ENCODE data around the gene AFF2.

AFF2 gene

DNA sequence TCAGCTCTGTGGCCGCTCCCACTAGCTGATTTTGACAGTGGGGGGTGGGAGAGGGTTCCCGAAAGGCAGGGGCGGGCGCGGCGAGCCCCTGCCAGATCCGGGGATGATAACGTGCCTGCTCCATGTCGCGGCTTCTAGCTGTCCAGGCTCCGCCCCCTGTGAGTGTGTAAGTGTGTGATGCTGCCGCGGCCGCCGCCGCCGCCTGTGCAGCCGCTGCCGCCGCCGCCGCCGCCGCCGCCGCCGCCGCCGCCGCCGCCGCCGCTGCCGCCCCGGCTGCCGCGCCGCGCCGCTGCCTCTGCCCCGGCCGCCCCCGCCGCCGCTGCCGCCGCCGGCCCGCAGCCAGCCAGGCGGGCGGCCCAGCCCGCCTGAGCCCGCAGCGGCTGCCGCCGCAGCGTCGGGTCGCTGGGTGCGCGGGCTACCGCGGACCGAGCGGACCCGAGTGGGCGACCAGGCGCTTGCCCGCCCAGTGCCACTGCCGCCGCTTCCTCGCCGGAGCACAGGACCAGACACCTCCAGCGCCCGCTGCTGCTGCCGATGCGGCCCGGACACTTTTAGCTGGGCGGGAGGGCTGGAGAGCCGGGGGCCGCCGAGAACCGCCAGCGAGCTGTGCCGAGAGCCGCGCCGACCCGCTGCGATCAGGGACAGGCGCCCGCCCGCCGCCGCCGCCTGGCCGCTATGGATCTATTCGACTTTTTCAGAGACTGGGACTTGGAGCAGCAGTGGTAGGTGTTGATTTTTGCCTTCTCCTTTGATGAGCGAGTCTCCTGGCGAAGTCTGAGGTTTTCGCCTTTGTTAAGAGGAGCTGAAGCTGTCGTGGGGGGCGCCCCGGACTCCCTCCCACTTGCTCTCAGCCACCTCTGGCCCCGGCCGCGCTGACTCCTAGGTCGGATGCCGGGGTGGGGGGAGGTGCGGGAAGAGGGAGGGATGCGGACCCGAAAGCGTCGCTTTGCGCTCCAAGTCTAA lies at the start of gene AFF2:
TSS of gene AFF2 (plus strand) at position 195 of the 963 bp plus-strand sequence. CDS start at position 676, 481 bp downstream.
- DNase-seq = no peak

DNA sequence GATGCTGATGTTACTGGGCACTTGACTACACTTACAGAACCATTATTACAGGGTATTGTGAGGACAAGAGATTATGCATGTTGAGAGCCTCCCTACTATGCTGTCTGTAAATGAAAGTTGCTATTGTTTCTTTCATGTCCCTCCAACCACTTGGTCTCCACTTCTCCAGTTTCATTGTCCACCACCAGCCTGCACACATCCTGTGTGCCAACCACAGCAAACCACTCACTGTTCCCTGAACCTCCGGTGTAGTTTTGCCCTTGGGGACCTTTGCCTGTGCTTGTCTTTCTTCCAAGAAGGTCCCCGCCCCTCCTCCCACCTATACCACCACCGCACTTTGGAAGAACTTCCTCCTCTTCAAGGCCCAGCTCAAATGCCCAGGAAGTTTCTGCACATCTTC lies 43.1 kb upstream of the AFF2 start:
- DNase-seq = no peak

DNA sequence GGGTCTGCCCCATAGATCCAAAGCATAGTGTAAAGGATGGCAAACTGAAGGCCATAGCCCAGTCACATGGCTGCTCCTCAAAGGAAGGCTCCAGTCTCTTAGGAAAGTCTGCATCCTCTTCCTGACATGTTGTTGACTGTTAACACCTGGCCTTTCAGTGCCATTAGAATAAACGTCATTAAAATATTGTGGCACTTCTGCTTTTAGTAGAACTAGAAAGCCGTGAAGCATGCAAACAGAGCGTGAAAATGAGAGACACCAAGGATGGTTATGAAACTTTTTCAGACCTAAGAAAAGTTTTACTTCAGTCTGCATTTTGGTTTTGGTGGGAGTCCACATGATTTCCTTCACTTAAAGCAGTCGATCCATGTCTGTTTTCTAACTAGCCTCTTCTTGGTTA lies 41.1 kb upstream of the AFF2 start:
- DNase-seq = no peak

DNA sequence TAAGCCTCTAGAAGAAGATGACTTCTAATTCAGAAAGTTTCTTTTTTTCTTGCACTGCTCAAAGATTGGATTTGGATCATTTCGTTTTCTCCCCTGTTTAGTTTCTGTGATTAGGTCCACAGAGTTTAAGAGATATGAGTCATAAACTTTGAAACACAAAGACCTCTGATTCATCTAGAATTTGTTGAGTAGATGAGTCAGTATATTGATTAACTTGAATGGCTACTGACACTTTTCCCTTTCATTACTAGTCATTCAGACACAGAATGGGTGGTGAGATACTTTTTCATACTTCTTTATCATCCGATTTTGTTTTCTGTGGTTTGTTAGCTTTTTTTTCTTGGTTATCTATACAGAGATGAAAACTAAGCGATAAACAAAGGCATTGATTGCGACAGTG lies 34.1 kb upstream of the AFF2 start:
- DNase-seq = no peak

DNA sequence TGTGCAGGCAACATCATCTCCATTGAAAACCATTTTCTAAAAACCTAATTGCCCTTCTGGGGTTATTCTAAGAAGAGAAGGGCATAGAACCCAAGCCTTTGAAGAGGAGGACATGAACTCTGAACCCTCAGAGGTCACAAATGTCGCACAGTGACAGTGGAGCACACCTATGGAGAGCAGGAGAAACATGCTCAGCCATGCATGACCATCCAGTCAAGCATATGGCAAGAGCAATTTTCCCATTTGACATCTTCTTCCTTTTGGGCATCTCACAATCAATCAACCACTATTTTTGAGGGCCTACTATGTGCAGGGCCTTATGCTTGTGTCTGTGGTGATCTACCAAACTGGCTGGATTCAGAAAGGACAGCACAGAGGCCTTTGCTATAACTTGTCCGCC lies 30.1 kb upstream of the AFF2 start:
- DNase-seq = no peak

DNA sequence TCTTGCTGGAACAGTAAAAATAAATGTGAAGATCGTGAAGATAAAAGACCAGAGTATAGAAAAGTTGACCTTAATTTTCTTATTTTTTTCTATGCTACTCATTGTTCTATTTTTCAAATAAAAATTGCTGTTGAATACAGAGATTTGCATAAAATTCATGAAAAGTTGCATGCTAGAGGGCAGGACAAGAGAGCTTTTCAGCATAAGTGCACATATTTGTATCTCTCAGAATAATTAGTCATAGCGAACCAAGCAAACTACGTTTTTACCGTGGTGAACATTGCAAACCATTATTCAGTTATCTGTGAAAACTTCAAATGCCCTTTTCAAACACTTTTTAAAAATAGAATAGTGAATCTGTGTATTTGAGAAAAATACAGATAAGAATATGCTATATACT lies 26.4 kb upstream of the AFF2 start:
- DNase-seq = no peak

DNA sequence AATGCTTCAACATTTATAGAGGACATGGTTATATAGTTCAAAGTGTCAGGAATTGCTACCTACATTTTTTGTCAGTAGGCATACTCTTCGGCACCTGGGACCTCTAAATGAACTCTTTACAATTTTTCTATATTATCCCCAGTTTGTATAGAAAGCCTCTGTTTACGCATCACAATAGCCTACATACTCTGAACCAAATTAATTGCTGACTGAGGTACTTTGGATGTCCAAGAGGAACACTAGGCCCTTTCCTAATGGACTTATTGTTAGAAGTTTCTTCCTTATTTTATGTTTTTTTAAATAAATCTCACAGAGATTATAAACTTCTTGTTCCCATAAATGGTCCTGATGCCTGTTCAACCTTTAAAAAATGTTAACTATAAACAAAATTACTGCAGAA lies 8.4 kb upstream of the AFF2 start:
- no peak for DNase-seq

DNA sequence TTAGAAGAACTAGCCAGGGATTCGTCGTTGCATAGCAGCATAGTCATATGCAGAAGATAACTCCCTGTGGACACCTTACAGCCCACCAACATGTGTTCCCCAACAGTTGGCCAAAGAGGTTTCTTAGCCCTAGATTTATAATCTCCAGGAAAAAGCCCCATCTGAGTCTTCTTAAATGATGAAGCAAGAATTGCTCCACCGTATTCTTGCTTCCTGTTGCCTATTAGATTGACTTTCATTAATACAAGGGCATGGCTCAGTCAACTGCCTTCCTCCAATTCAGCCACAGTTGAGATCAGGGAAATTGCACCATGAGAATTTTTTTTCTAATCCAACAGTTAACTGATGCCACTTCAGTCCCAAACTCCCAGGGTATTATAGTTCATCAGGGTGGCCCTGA lies 5.2 kb upstream of the AFF2 start:
- no peak for DNase-seq

DNA sequence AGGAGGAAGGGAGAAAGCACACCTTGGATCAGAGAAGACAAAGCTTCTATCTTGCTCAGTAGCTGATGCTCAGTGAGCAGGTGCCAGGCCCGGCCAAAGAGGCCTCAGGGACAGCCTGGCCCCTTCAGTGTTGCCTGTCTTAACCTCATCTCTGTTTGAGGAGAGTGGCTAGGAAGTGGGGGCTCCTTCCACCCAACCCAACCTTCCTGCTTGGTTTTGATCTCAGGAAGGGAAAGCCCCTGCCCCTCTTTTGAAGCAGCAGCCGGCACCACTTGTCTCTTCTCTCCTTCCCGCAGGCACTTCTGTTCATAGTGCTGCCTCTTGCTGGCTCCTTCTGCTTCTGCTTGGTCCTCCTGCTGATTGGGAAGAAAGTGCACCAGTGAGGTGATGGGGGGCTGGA lies 2.4 kb upstream of the AFF2 start:
- no peak for DNase-seq

DNA sequence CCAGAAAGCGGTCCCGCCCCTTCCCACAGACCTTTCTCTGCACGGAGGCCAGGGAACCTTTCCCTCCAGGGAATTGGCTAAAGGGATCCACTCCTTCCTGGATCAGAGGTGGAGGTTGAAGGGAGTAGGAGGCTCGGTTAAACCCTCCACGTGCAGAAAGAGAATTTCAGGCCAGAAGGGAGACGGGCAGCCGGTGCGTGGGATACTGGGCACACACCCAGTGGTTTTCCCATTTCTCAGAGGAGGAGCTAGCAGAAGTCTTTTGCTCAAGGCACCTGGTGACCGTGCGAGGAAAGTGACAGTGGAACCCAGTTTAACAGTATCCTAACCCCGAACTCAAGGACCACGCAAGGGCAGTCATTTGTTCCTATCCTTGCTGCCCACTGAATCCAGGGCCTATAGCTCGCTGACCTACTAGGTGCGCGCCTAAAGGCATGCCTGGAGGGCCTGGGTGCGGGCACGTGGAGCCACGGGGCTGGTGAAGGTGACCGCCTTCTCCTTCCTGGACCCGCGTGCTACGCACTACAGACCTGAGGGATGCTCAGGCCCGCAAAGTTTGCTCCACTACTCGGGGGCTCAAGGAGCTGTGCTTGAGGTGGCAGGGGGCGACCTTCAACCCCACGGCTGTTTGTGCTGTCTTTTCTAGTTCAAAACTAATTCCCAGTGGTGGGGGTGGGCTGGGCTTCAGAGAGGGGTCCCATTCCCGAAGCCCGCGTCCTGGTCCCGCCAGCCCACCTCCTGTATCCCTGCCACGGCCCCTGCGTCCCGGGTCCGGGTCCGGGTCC lies 587 bp upstream of the AFF2 start:
- DNase-seq = no peak

DNA sequence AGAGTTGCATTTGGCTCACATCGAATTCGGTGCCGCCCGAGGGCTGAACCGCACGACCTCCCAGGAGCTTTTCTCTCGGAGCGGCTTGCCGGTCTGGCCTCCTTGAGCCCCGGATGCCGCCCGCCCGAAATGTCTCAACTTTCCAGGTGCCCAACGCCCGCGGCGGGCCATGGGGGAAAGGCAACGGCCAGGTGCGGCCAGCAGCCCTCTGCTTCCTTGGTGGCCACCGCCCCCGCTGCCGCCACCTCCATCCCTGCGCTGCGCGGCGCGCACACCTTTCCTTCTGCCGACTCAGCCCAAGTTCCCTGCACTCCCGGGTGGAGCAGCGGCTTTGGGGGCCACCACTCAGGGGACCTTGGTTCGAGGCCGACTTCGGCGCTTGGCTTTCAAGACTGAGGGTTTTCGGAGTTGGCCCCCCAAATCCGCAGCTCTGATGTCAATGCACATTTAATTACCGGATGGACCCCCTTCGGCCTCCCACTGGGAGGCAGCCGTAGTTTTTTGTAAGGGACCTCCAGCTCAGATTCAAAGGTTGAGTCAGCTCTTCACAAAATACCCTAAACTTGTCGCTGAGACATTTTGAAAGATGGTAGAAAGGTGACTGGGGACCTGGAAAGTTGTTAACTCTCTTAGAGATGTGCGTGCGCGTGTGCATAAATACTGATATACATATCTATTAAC lies 1.1 kb downstream of the AFF2 start:
- no peak for DNase-seq

DNA sequence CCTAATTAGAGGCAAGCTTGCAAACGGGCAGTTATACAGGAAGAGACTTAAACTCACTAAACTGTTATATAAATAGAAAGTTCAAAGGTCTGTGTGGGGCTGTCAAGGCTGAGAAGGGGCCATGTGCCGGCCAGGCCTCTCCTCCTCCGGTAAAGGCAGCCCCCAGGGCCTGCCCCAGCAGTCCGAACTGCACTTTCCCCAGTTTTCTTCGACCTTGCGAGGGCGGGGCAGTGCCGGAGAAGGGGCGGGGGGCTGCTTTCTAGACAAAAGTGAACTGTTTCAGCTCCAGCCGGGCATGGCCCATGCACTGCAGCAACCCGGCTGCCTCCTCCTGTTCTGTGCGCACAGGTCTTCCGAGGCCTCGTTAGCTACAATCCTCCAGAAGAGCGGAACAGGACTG lies 4.1 kb downstream of the AFF2 start:
- no peak for DNase-seq

DNA sequence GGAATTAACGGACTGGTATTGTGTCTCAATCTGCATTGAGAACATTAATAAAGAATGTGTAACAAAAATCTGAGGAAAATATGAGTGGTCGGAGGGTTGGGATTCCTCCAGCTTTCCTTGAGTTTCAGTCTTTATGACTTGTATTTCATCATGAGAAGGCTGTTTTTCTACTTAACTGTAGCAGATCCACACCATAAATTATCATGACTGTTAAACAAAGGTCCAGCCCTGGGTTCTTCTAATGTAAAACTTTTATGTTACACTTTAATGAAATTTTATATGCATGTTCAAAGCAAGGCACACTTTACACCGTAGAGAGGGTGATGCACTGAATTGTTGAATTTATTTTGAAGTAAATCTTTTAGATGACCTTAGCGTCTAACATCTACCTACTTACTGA lies 7.0 kb downstream of the AFF2 start:
- no peak for DNase-seq

DNA sequence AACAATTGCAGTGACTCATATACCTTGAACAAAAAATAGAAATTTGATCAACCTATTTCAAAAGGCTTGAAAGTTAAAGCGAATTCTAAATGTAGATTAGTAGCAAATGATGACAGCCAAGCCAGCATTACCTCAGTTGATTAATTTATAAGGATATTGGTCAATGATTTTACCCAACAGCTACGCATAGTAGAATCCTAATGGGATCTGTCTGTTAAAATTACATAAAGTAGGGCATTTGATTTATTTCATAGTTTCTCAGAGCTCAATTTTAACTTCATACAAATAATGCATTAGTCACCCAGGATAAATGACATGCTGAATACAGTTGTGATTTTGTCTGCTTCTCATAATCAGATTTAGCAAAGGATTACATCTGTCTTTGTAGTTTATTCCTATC lies 12.0 kb downstream of the AFF2 start:
- DNase-seq = no peak

DNA sequence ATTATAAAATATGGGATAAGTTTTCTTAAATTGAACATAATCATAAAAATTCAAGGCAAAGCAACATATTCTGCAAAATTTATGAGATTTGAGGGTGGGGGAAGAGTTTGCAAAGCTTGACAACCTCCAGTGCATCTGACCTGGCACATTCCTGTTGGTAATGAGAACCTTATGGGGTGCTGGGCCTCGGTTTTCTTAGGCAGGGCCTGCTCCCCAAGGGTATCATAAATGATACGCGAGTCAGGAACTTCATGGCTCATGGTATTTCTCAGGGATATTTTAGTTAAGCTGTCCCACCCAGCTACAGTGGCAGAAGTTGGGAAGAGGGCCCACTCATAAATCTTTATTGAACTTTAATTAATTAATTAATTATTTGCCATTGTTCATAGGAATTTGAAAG lies 13.2 kb downstream of the AFF2 start:
- DNase-seq = no peak

DNA sequence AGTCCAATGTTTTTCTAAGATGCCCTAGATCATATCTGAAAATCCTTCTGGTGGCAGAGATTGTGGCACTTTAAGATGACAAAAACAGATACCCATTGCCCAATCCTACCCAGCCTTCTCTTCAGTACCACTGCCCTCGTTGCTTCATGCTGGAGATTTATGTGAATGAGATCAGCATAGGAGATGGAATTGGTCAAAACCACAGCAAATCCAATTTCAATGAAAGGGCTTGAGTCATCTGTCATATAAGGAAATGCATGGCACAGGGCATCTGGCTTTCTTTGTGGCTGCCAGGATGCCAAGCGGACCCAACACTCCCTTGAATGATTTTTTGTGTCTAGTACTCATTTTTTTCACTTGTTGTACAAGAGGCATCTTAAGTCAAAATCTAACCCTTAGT lies 16.8 kb downstream of the AFF2 start:
- no peak for DNase-seq

DNA sequence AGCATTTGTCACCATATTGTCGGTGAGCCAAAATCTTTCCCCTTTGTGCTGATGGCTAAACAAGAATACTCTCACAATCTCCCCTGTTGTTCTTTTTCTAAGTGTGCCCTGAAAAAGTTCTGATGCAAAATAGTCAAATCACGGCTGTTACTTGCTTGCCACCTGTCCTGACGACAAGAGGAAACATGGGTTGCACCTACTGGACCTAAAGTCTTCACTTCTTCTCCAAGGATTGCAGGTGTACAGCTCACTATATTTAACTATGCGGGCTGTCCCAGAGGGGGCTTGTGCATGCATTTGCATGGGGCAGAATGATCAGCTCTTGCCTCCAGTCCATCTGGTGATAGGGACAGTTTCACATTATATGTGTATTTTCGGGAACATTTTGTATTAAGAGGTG lies 21.6 kb downstream of the AFF2 start:
- no peak for DNase-seq

DNA sequence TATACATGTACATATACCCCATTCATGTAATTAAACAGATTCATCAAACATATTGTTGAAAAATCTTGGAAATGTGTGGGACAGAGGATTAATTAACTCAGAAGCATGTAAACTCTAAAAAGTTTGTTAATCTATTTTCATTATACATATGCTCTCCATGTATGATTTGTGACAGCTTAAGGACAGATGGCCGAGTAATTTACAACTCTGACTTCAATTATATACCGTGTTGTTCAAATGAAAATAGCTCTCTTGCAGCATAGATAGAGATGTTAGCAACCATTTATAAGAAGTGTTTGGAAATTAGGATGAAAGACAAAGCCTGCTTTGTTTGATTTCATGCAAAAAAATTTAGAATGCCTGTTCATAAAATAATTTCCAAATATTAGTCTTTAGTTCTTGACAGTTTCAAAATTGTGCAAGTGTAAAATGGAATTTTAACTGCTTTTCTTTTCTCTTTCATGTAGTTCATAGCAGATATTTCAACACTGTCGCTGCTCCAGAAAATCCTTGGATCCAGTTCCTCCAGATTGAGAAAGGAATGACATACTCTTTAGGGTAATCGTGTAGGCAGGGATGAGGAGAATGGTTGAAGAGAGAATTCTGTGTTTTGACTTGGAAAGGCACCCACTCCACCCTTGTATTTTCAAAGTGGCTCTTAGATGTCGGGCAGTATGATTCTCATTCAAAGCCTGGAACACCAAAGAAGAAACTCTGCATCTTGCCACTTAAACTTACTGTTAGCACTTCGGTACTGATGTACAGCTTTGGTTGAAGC lies 23.1 kb downstream of the AFF2 start:
- no peak for DNase-seq

DNA sequence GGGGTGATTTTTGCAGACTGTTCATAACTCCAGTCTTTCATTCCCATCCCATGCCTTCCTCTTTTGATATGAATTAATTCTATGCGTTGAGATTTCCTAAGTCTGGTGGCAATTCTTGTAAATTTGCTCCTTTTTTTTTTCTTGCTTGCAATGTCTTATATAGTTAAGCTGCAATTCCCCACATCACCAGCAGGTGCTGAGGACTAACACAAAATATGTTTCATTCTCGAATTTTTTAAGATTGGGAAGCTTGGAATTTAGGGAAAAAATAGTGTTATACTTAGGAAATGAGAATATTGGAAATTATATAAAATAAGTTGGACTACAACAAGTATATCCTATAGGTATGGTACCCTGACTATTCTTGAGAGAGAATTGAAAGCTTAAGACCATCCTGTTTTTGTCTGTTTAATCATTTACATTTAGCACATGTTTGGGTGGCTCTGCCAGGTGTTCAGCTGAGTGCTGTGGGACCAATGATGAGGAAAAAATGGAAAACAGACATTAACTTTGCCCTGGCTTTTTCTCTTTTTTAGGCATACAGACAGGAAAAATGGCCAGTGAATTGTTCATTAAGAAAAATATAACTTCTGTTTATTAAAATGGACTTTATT lies 30.2 kb downstream of the AFF2 start:
- no peak for DNase-seq

DNA sequence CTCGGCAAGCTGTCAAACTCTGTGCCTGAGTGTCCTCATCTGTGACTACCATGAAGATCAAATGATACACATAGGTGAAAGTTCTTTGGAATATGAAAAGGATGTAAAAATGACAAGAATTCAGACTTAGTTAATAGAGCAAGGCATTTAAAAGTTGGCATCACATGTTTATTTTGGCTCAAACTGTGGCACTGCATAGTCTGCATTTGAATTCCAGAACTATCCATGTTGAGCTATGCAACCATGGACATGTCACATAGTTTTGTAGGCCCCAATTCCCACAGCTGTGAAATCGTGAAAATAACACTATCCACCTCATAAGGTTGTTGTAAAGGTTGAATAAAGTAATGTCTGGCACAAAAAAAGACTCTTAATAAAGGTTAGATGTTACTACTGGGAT lies 33.9 kb downstream of the AFF2 start:
- no peak for DNase-seq

DNA sequence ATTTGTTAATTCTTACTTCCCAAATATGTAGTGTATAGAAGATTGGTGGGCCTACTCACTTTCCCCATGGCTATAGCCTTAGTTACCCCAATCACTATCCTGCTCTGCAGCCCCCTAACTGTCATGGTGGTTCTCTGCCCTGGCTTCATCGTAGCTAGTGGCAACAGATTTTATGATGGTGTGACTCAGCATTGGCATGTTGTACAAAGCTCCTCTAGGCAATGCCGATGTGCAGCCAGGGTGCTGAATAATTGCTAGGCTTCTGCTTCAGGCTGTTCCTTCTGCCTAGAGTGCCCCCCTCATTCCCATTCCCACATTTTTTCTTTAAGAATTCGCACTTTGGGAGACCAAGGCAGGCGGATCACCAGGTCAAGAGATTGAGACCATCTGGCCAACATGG lies 35.2 kb downstream of the AFF2 start:
- no peak for DNase-seq

DNA sequence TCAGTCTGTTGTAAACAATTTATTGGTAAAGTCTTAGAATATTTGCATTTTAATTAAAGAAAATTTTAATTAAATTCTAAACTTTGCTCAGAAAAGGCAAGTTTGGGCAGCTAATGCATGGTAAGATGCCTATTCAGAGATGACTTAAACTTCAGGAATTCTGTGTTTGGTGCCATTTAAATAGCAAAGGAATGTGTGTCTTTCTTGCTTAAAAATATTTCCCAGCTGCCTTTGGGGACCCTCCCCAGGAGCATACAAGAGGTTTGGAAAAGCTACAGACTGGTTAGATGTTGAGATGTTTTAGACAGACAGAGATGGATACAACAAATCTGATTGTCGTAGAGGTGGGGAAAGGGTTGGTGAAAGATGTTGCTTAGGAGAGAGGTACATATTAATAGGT lies 36.5 kb downstream of the AFF2 start:
- DNase-seq = no peak

Data from NCI-H2171 treated with DMSO at 0.1 percent for 48 hours (cell line).